Fibroblast of pulmonary artery (primary cell): ENCODE data around the gene LMBR1.

Experiments
- DNase-seq: peaks from one replicate; pipeline ENCODE4 v3.0.0-alpha.2; 2010; ENCODE audit warnings: low read depth
- H3K4me3 ChIP-seq: replicated peaks from 2 replicates; pipeline ENCODE4 v1.5.1; 2011; ENCODE audit warnings: low read depth, mild to moderate bottlenecking, control low read depth, low read length, moderate library complexity
- TF ChIP-seq, protein P1 (sequence below): IDR thresholded peaks from 2 replicates; pipeline ENCODE4 v1.5.1; 2011; ENCODE audit warnings: mild to moderate bottlenecking, control low read depth, low read length, inconsistent platforms; ENCODE audit errors: missing control alignments

Gene LMBR1

DNA sequence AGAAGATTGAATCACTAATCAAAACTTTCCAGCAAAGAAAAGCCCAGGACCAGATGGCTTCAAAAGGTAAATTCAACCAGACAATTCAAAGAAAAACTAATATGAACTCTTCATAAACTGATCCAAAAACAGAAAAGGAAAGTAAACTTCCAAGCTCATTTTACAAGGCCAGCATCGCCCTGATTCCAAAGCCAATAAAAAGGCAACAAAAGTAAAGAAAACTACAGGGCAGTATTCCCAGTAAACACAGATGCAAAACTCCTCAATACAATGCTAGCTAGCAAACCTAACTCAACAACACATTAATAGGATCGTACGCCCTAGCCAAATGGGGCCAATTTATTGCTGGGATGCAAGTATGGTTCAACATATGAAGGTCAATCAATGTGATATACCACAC, 199.4 kb downstream of the LMBR1 start:
- TF ChIP-seq, protein P1, sequence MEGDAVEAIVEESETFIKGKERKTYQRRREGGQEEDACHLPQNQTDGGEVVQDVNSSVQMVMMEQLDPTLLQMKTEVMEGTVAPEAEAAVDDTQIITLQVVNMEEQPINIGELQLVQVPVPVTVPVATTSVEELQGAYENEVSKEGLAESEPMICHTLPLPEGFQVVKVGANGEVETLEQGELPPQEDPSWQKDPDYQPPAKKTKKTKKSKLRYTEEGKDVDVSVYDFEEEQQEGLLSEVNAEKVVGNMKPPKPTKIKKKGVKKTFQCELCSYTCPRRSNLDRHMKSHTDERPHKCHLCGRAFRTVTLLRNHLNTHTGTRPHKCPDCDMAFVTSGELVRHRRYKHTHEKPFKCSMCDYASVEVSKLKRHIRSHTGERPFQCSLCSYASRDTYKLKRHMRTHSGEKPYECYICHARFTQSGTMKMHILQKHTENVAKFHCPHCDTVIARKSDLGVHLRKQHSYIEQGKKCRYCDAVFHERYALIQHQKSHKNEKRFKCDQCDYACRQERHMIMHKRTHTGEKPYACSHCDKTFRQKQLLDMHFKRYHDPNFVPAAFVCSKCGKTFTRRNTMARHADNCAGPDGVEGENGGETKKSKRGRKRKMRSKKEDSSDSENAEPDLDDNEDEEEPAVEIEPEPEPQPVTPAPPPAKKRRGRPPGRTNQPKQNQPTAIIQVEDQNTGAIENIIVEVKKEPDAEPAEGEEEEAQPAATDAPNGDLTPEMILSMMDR, result no peak

DNA sequence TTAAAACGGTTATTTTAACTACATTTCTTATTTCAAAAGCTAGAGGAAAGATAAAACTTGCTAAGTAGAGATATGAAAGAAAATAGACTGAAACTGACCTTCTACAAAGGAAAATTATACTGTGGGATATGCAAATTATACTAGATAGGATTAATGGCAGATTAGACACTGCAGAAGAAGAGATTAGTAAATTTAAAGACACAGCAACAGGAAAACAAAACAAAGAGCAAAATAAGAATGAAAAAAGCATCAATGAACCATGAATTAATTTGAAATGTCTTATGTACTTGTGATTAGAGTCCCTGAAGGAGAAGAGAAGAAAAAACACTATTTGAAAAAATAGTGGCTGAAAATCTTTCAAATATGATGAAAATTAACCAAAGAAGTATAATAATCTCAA, 200.1 kb downstream of the LMBR1 start:
- no peak for DNase-seq
- H3K4me3 ChIP-seq, result no peak overlapping the region
- TF ChIP-seq, protein P1, result no peak

More for the DNA sequence above, 199.4 kb downstream of the LMBR1 start:
- no peak for DNase-seq
- H3K4me3 ChIP-seq, result no peak overlapping the region

DNA sequence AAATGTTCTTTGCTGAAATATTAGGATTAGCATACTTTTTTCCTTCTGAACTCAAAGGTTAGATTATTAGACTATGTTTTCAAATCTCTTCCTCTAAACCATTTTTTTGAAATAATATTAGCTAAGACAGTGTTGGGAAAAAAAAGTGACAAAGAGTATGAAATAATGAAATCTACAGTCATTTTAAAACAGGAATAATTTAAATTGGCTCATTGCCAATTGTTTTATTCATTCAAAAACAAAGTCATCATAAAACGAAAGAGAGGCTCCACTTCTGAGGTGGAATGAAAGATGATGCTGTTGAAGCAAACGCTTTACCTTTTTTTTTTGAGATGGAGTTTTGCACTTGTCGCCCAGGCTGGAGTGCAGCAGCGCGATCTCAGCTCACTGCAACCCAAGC, 201.2 kb downstream of the LMBR1 start:
- DNase-seq, result no peak
- TF ChIP-seq, protein P1, result no peak

DNA sequence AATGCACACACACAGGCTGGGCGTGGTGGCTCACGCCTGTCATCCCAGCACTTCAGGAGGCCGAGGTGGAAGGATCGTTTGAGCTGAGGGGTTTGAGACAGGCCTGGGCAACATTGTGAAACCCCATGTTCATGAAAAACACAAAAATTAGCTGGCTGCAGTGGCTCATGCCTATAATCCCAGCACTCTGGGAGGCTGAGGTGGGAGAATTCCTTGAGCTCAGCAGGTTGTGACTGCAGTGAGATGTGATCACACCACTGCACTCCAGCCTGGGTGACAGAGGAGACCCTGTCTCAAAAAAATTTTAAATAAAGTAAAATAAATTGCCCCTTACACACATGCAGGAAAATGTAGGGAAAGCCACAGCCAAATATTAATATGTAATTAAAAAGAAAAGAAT, 208.3 kb downstream of the LMBR1 start:
- no peak for DNase-seq
- TF ChIP-seq, protein P1, result no peak
- H3K4me3 ChIP-seq, result no peak overlapping the region

More for the DNA sequence above, 201.2 kb downstream of the LMBR1 start:
- no peak overlapping the region for H3K4me3 ChIP-seq

DNA sequence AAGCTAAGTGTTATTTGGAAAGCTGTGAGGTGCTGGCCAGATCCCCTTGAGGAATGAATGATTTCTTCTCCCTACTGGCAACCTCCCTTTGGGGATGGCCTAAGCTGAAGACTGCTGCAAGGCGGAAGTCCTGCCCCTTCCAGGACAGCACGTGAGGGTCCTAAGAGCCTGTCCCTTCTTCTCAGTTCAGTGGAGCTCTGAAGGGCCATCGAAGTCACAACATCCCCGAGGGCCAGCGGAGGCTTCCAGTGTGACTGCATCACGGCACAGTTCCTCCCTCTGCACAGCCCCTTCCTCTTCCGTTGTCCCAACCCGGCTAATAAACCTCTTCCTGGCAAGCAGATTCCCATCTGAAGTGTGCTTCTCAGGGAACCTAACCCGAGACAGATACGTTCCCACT, 208.7 kb downstream of the LMBR1 start:
- TF ChIP-seq, protein P1, result no peak
- no peak for DNase-seq
- no peak overlapping the region for H3K4me3 ChIP-seq

DNA sequence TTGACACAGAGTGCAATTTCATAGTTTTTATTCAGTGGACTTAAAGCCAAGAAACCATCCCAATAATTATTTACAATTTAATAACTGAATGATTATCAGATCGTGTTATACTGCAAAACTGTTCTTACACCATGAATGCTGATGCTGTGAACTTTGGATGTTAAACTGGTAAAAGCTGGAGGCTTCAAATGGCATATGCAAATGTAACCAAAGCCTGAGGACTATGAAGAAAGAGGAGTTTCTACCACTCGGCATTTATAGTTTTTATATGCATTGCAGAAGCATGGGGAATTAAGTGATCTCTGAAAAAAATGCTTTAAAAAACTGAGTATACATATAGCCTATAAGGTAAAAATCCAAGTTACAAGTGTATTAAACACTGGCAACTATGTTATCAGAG, 210.1 kb downstream of the LMBR1 start:
- no peak for DNase-seq
- TF ChIP-seq, protein P1, result no peak
- H3K4me3 ChIP-seq, result no peak overlapping the region

DNA sequence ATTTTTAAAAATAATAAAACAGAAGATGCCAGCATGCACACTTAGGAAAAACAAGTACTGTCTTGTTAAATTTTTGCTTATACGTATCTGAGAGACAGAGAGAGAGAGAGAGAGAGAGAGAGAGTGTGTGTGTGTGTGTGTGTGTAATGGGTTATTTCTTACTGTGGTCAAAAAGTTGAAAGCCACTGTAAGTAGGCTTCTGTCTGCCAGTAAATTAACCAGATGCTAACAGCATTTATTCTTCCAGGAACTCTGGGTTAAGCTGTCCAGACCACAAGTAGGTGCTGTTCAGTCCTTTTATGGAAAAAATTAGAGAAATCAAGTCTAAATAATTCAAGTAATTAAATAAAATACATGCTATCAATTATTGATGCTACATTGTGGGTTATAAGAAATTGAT, 212.7 kb downstream of the LMBR1 start:
- no peak overlapping the region for H3K4me3 ChIP-seq
- DNase-seq, result peak; percentile 13
- TF ChIP-seq, protein P1, result peak; percentile 6
